Limb (tissue), 2 donors: Measurements from ENCODE around the gene SPAG7.
A peak's percentile ranks its signal among the peaks of the same experiment; 100 is the strongest.

Experiments used
- DNase-seq, 2 donors: peaks; one replicate each; pipeline ENCODE4 v3.0.0-alpha.2; 2016; ENCODE audit errors: extremely low spot score in 2 of 2

The SPAG7 gene

DNA sequence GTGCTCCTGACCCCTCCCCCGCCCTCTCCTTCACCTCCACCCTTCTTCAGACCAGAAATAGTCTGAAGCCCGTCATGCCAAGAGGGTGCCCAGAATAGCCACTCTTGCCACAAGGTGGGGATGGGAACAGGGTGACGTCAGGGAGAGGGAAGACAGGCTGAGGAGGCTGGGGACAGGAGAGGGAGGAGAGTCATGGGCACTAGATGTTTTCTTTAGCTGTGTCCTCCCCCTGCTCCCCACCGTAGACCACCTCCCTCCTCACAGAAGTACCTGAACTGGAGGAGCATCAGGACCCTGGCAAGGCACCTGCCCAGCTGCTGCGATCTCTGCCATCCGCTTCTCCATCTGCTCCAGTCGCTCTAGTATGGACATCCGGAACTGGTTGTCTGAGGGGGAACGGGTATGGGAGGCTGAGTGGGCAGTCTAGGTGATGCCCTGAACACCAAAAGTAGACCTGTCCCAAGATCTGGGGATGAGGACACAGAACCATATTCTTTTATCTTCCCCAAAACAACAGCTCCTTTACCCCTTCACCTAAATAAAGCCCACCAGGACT, 6.6 kb upstream of the SPAG7 start:
- DNase-seq = no peak

DNA sequence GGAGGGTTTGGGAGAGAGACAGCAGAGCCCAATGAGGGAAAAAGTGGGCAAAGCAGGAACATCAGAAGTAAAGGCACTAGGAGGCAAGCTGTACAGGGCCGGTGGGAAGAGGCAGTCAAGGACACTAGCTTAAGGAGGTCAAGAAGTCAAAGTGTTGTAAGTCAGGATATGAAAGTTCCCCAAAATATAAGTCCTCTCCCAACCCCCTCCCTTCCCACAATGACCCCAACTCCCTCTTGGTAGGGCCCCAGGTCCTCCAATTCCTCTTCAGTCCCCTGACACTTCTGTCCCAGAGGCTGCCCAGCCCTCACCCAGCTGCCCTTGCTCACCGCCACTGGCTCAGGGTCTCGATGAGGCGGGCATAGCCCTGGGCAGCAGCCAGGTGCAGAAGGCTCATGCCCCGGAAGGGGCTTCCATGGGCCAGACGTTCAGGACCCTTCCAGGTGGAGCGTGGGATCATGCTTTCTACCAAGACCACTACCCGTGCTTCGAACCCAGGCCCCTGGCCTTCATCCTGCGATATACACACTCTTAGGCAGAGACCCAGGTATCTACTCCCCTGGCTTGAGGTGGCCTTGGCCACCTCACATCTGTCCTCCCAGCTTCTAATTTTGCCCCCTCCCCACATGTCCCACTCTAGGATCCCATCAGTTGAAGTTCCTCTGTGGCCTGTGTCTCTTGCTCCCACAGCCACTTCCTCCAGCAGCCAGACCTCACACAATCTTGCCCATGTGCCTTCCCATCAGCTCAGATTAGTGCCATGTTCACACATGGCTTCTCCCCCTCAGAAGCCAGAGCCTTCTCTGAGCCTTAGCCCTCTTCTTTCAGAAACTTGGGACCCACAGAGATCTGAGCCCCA, 5.9 kb upstream of the SPAG7 start:
- no peak for DNase-seq

DNA sequence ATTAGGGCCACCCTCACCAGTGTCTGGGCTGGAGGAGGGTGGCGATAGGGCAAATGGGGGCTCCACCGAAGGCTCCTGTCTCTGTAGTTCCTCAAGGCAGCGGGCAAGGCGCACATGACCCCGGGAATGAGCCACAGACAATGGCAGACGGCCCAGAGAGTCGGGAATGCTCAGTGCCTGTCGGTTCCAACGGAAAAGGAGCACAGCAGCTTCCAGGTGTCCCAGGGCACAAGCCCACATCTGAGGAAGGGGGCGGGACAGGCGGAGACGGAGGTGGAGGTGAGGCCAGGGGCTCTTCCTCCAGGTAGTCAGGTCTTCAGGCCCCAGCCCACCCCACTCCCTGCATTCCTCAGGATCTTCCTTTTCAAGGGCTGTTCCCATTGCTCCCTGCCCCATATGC, 5.1 kb upstream of the SPAG7 start:
- DNase-seq = no peak

DNA sequence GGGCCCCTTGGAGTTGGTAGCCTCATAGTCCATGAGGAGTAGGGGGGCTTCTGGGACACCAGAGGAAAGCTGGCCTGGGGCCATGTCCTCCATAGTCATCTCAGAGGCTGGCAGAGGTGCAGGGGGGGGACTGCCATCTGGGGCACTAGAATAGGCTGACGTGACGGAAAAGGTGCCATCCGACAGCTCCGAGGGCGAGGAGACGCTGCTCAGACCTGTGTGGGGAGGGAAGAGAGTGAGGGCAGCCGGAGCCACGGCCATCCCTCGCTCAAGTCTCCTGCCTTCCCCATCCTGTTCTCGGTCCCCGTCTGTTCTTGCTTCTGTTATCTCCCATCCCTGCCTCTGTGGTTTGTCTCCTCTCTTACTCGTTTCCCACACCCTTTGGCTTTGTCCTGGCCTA, 4.7 kb upstream of the SPAG7 start:
- no peak for DNase-seq

DNA sequence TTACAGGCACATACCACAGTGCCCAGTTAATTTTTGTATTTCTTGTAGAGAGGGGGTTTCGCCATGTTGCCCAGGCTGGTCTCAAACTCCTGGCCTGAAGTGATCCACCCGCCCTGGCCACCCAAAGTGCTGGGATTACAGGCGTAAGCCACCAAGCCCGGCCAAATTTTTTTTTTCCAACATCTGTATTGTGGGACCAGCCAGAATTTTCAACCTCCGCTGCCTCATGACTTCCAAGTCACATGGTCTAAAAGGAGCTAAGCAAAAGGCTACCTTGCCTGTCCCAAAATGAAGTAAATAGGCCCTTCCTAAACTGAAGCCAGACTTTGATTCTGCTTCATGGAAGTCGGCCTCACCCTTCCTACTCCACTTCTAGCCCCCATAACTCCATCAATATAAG, 4.2 kb upstream of the SPAG7 start:
- DNase-seq = no peak

DNA sequence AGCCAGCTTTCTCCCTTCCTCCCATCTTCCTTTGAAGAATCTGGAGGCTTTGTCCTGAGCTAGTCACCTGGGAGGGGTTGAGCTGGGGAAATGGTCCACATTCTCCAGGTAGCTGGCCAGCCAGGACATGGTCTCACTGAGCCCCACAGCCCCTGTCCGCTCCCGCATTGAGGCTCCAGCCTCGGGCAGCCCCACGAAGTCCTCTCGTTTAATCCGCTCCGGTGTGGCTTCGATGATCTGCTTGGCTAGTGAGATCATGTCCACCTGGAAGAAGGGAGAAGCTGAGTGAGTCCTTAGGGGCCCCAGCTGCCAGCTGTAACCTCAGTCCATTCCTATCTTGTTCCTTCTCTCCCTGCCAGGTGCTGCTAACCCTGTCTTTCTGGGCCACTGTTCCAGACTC, 2.7 kb upstream of the SPAG7 start:
- DNase-seq = no peak

DNA sequence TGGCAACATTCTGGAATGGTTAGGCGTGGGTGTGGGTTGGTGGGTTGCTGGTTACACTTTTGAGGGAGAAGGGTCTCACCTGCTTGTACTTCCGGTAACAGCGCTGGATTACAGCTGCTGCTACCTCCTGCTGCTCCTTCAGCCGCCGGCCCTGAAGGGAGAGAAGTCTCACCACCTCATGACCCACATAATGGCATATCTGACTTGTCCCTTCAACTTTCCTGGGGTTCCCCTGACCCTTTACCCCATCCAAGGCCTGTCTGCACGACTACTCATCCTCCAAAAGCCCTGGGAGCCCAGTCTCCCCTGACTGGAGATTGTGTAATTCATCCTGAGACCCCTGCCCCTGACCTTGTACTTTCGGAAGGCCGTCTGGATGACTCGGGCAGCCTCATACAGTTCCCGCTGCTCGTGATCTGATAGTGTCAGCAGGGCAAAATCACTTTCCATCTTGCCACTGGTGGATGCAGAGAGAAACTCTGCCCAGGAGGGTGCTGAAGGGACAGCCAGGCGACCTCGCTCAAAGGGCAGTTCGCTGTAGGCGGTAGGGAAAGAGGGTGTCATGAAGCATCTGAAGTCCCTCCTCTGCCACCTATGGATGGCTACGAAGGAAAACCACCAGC, 2.0 kb upstream of the SPAG7 start:
- no peak for DNase-seq

DNA sequence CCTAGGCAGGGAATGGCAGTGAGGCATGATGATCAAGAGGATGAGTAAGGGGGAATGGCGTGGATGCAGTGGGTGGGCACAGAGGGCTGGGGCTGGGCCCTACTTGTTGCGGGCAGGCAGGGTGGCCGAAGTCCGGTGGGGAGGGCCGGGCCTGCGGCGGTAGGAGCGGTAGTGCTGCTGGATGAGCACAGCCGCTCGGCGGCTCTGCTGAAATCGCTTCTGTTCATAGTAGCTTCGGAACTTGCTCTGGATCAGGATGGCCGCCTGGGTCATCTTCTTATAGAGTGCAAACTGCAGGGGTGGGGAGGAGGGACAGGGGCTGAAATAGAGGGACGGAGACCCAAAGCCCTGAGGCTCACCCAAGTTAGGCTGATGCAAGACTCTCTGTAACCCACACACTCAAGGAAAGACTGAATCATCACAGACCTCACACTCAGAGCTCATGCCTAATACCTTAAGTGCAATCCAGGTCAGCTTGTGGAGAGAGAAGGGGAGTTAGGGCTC, 1.5 kb upstream of the SPAG7 start:
- peak in 1 of 2 donors; percentile 38 for DNase-seq

DNA sequence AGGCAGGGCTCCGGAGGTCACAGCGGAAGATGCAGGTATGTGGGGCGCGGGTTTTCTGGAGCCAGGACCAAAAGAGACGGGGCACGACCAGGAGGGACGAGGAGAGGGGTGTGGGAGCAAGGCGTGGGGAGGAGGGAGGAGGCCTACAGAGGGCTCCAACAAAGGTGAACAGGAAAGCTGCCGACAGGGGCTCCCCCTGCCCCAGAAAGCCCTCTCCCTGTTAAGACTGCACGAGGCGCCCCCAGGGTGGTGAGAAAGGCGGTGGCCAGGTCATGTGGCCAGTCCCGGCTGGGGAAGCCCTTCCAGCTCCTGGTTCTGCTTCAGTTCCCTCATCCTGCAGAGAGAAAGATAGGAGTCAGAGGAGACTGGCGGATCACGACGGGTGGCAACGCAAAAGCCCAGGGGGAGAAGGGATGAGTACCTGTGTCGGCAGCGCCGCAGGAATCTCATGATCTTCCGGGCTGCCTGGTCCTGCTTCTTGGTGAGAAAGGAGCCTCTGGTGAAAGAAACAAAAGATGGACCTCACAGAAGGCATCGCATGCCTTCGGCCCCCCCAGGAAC, 949 bp upstream of the SPAG7 start:
- no peak for DNase-seq

DNA sequence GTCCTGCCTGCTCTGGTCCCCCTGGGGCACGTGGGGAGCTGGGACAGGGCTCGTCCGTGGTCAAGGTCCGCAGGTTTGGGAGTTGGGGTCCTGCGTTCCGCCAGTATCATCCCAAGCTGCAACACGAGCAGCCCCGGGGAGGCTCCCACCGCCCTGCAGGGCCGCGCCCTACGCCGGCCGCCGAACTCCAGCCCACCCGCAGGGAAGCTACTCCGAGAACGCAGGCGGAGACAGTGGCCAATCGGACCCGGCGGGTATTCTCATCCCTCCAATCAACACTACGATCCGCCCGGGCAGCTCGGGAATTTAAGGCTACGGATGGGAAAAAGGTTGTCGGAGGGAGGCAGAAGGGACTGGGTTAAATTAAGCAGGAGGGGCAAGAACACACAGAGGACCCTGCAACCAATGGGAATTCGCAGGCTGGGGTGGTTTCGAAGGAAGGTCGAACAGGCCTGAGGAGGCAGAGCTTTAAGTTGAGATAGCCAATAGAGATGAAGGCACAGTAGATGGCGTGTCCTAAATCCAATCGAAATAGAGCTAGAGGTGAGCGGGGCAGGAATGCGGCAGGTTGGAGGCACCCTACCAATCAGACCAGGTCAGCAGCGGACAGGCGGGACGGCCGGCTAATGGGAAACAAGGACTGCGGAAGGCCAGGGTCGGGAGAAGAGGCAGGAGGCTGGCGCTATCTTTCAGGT, 626 bp downstream of the SPAG7 start:
- DNase-seq = peak; percentile 96 to 100

DNA sequence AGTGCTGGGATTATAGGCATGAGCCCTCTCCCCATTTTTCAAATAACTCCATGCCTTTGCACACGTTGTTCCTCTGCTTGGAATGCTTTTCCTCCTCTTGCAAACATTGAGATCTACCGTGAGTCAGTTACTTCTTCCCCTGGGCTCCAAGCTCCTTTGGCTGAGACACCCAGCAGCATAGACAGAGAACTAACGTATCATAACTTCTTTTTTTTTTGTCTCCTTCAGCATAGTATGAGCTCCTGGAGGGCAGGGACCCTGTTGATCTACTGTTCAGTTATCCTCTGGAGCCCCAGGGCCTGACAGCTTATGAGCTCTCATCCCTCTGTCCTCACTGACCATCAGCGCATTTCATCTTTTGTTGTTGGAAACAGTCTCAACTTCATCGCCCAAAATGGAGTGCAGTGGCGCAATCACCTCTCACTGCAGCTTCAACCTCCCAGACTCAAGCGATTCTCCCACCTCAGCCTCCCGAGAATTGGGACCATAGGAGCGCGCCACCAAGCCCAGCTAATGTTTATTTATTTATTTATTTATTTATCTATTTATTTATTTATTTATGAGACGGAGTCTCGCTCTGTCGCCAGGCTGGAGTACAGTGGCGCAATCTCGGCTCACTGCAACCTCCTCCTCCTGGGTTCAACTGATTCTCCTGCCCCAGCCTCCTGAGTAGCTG, 2.2 kb downstream of the SPAG7 start:
- no peak for DNase-seq

DNA sequence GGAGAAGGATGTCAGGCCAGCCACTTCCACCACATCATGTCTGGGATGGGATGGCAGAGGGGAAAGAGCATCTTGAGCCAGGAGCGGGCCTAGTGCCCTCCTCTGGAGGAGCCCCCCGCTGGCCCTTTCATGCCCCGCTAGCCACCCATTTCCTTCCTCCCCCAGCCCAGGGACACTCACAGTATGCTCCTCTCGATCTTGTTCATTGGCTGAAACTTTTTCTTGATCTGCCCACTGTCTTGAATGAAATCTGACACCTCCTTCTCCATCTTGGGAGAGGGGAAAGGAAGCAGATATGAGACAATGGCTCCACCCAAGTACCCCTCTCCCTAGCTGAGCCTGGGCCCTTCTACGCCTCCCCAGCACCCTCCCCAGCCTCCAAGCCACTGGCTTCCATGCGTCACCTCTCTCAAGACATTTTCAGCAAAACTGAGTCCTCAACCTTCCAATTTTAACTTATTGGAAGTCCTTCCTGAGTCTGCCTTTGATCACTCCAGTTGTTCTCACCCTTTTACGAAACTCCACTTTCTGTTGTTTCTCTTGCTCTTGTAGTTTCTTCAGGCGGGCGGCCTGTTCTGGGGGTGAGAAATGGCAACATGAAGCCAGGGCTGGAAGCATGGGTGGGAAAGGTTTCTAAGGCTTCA, 7.2 kb downstream of the SPAG7 start:
- no peak for DNase-seq

DNA sequence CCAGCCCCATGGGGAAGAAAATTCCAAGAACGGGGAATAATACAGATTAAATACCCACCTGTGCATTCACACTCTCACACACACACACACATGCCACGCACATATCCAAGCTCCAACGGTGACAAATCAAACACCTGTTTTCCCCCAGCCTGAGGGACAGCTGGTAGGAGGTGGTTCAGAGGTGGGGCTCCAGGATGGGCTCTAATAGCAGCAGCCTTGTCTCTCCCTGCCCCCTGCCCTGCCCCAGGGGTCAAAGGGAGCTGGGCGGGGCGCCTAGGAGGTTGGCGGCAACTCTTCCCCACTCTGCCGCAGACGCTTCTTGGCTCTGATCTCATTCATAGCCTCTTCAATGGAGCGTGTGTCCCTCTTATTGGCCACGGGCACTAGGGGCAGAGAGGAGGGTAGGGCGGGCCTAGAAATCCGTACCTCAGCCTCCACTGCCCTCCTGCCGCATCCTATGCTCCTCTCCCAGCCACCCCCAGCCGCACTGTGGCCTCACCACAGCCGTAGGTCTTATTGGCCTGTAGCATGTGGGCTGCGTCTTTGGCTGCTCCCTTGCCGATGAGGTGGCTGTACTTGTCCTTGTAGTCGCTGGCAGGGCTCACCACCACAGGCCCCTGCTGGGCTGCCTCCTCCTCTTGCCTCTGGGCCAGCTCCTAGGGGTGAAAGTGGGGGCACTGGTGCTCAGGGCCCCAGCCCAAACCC, 8.2 kb downstream of the SPAG7 start:
- no peak for DNase-seq

DNA sequence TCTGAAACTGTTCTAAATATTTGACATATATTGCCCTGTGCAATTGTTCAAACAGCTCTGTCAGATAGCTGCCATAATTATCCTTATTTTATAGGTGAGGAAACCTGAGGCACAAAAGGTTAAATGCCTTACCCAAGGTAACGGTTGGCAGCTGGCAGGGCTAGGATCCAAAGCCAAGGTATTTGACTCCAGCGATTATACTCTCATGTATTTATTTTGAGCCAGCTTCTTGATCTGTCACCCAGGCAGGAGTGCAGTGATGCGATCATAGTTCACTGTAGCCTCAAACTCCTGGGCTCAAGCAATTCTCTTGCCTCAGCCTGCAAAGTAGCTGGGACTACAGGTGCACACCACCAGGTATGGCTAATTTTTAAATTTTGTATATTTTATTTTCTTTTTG, 9.5 kb downstream of the SPAG7 start:
- no peak for DNase-seq

DNA sequence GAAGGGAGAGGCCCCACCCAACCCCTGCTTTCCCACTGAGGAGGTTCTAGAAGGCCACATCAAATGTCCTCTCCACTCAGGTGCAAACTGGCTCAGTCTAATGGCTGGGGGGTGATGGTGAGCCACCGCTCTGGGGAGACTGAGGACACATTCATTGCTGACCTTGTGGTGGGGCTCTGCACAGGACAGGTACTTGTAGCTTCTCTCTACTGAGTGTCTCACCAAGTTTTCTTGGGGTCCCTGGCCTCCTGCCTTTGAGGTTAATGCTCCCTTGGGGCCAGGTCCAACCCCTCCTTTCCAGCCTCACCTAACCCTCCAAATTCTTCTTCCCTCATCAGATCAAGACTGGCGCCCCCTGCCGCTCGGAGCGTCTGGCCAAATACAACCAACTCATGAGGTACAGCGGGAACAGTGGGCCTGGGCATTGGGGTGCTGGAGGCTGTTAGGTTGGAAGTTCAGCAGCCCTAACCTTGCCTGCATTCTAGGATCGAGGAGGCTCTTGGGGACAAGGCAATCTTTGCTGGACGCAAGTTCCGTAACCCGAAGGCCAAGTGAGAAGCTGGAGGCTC, 11.0 kb downstream of the SPAG7 start:
- DNase-seq = no peak

DNA sequence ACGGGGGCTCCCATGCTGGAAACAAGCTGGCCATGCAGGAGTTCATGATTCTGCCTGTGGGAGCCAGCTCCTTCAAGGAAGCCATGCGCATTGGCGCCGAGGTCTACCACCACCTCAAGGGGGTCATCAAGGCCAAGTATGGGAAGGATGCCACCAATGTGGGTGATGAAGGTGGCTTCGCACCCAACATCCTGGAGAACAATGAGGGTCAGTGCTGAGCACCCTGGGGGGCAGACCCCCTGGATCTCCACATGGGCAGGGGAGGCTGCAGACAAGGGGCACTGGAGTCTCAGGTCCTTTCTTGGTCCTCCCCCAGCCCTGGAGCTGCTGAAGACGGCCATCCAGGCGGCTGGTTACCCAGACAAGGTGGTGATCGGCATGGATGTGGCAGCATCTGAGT, 12.5 kb downstream of the SPAG7 start:
- no peak for DNase-seq

DNA sequence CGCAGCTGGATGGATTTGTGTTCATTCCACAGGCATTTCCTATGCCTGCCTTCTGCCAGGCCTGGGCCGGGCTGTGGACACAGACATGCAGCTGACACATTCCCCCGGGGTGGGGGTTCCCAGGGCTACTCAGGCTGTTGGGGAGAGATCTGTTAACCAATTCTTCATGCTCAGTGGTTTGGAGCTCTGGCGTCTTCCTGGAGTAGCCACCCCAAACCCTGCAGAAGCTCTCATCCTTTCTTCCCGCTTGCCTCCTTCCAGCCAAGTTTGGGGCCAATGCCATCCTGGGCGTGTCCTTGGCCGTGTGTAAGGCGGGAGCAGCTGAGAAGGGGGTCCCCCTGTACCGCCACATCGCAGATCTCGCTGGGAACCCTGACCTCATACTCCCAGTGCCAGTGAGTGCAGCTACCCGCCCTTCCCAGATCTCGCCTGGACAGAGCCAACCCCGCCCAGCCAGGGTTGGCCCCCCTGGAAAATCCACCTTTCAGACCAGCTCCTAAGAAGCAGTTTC, 14.1 kb downstream of the SPAG7 start:
- no peak for DNase-seq

DNA sequence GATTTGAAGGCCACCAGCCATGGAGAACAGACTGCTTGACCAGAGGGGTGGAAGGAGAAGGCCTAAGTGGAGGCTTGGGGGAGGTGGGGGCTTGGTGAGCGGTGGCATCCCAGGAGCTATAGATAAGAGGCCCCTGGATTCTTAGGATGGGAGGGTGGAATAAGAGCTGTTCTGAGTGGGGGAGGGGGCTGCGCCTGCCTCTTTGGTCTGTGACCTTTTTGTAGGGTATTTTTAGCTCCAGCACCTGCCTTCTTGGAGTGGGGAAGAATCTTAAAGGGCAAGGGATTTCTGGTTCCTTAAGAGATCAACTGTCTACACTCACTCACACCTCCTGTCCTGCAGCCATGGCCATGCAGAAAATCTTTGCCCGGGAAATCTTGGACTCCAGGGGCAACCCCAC, 16.1 kb downstream of the SPAG7 start:
- no peak for DNase-seq

DNA sequence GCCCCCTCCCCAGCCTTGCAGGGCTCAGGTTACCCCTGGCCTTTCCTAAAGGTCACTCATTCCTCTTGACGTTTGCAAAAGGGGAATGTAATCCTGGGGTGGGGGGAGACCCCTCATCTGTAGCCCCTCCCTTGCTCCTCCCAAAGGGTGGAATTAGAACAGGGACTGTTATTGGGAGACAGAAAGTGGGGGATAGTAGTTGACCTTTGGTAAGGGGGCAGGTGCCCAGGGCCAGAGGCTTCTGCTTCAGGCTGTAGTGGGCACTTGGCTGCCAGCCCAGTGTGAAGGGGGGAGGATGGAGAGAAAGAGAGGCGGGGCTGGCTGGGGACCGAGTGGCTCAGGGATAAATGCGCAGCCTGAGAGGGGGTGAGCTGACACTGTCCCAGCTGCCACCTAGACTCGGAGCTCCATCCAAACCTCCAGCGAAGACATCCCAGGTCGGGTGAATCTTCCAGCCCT, 16.8 kb downstream of the SPAG7 start, which contains the start of gene ENO3:
Gene ENO3, plus strand, starts transcription at position 374 of the 459 bp plus-strand sequence. CDS start 711 bp downstream, outside the sequence.
- peak in 1 of 2 donors; percentile 68 for DNase-seq
